GM21737 (cell line): ENCODE results near the gene ZNF558.
"Not testable (repeated sequence)": the region's sequence is repeated elsewhere in the genome, so short reads cannot be mapped to it uniquely, and the experiment has no call there.

Experiments
- ATAC-seq: cut with Tn5 transposase; IDR thresholded peaks from one replicate; pipeline ENCODE4 v1.9.1; 2021; ENCODE audit warnings: mild to moderate bottlenecking, moderate library complexity; ENCODE audit not compliant: unreplicated experiment

ZNF558 gene

DNA sequence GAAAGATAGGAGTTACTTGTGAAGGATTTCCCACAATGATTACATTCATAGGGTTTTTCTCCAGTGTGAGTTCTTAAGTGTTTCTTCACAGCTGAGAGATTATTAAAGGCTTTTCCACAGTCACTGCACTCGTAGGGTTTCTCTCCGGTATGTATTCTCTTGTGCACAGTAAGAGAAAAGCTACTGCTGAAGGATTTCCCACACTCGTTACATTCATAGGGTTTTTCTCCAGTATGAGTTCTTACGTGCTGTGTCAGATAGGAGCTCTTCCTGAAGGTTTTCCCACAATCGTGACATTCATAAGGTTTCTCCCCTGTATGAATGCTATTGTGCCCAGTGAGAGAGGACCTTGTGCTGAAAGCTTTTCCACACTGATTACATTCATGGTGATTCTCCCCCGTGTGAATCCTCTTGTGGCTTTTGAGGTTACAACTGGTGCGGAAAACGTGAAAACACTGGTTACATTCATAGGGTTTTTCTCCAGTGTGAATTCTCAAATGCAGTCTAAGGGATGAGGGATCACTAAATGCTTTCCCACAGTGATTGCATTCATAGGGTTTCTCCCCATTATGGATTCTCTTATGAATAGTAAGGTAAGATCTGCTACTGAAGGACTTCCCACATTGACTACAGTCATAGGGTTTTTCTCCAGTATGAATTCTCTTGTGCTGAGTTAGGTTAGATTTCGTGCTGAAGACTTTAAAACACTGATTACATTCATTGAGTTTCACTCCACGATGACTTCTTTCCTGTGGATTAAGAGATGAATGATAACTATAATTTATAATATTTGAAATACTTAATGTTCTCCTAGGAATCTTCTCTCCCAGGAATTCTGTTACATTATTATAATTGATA is 20.6 kb downstream of the ZNF558 start:
- no peak for ATAC-seq

- ATAC-seq, result no peak
Measured at GRCh38 chr19:8806661-8807060, 25.4 kb downstream of the ZNF558 start.

GRCh38 chr19:8794823-8795222 is 37.3 kb downstream of the ZNF558 start:
- ATAC-seq, result no peak

DNA sequence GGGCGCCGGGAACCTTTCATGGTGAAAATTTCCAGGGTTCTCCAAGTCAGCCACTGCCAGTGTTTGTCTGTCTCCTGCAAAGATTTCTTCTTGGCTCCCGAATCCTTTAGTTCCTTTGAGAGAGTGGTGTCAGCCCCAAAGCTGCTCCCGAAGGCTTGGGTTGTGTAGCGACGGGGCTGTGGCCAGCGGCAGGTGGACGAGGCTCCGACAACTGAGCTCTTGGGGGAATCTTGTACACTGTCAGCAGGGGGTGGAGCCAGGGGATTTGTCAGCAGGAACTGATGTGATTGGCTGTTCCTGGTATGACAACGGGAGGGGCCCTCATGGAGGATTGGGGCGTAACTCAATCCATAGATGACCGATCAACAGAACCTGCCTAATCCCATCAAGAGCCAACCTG is 58.5 kb downstream of the ZNF558 start:
- ATAC-seq, result not testable (repeated sequence)

DNA sequence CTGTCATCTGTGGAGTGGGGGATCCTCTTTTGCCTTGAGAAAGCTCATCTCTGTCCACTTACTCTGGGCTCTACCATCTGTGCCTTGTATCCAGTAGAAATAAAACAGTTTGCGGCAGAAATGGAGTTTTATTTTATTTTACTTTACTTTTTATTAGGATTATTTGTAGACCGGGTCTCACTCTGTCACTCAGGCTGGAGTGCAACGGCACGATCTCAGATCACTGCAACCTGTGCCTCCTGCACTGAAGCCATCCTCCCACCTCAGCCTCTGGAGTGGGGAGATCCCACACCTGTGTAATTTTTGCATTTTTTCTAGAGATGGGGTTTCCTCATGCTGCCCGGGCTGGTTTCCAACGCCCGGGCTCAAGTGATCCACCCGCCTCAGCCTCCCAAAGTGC is 62.8 kb downstream of the ZNF558 start:
- ATAC-seq, result not testable (repeated sequence)

- not testable (repeated sequence) for ATAC-seq
Measured at GRCh38 chr19:8767257-8767656, 64.8 kb downstream of the ZNF558 start.
